Measurements from ENCODE around the gene HHIPL1.

Gene HHIPL1

GRCh38 chr14:99628887-99629618 is 15.9 kb upstream of the HHIPL1 start:
- Histone ChIP-seq H2BK120ac (ENCODE audit: insufficient read depth, low read length, poor library complexity) (no peak overlapping the region), H3K36me3 (ENCODE audit: control insufficient read depth in 1 of 2, insufficient read depth in 2 of 2, low read length in 2 of 2) (no peaks in the 10 kb centered on the region), H4K91ac (ENCODE audit: low read depth, low read length) (no peak overlapping the region), H3K14ac (ENCODE audit: low read length) (no peak overlapping the region), H3K9ac (ENCODE audit: low read length) (no peak overlapping the region), H3K79me1 (ENCODE audit: low read length) (peaks cover 2% of the 10 kb centered on the region), H3K79me2 (ENCODE audit: control insufficient read depth, insufficient read depth, low read length, poor library complexity) (no peaks in the 10 kb centered on the region), H2BK5ac (ENCODE audit: low read depth, low read length, poor library complexity) (no peak overlapping the region), H3K4me1 (ENCODE audit: control insufficient read depth in 1 of 2, insufficient read depth in 2 of 2, low read length in 2 of 2) (peaks cover 2 to 8% of the 10 kb centered on the region in 2 experiments), H2AK5ac (ENCODE audit: low read length) (no peak overlapping the region), H3K4me3 (ENCODE audit: low read depth, low read length) (no peak overlapping the region), H3K4ac (ENCODE audit: low read depth, low read length) (no peak overlapping the region), H3K4me2 (ENCODE audit: low read length) (no peak overlapping the region), H3K18ac (ENCODE audit: low read length) (no peak overlapping the region), H3K27ac (ENCODE audit: low read depth, low read length) (no peak overlapping the region), H3K9me3 (ENCODE audit: insufficient read depth, low read depth, low read length) (peaks cover 2% of the 10 kb centered on the region), H2AFZ (ENCODE audit: insufficient read depth, low read length, poor library complexity) (no peak overlapping the region), H2BK12ac (ENCODE audit: low read length) (no peak overlapping the region), H4K12ac (ENCODE audit: low read depth, low read length) (no peak overlapping the region), H4K8ac (ENCODE audit: low read depth, low read length) (peak overlapping the region; percentile 8), H3K23ac (ENCODE audit: low read length) (no peak overlapping the region), H3K27me3 (ENCODE audit: insufficient read depth, low read length) (no peaks in the 10 kb centered on the region)
- no CpG with 5 or more reads among the region's 20 CpGs for whole genome bisulfite sequencing (ENCODE audit: extremely low coverage, insufficient coverage, insufficient read length)
- DNase-seq, result peak; percentile 41 to 83

GRCh38 chr14:99630202-99630601 is 14.7 kb upstream of the HHIPL1 start:
- H3K4me1 ChIP-seq (ENCODE audit: control insufficient read depth in 1 of 2, insufficient read depth in 2 of 2, low read length in 2 of 2), result peaks cover 0 to 2% of the 10 kb centered on the region in 2 experiments
- no peak overlapping the region for H2BK12ac ChIP-seq (ENCODE audit: low read length)
- no peak overlapping the region for H4K91ac ChIP-seq (ENCODE audit: low read depth, low read length)
- no peak overlapping the region for H2BK5ac ChIP-seq (ENCODE audit: low read depth, low read length, poor library complexity)
- DNase-seq, result peak in 1 of 2 donors; percentile 9
- H3K4ac ChIP-seq (ENCODE audit: low read depth, low read length), result no peak overlapping the region
- H3K4me3 ChIP-seq (ENCODE audit: low read depth, low read length), result no peak overlapping the region
- H2BK120ac ChIP-seq (ENCODE audit: insufficient read depth, low read length, poor library complexity), result no peak overlapping the region
- no peak overlapping the region for H4K12ac ChIP-seq (ENCODE audit: low read depth, low read length)
- H3K79me2 ChIP-seq (ENCODE audit: control insufficient read depth, insufficient read depth, low read length, poor library complexity), result no peaks in the 10 kb centered on the region
- no peaks in the 10 kb centered on the region for H3K79me1 ChIP-seq (ENCODE audit: low read length)
- H3K23ac ChIP-seq (ENCODE audit: low read length), result no peak overlapping the region
- no peak overlapping the region for H2AFZ ChIP-seq (ENCODE audit: insufficient read depth, low read length, poor library complexity)
- WGBS (ENCODE audit: extremely low coverage, insufficient coverage, insufficient read length), result no CpG with 5 or more reads among the region's 8 CpGs
- H3K36me3 ChIP-seq (ENCODE audit: control insufficient read depth in 1 of 2, insufficient read depth in 2 of 2, low read length in 2 of 2), result no peaks in the 10 kb centered on the region
- no peak overlapping the region for H4K8ac ChIP-seq (ENCODE audit: low read depth, low read length)
- no peak overlapping the region for H3K27ac ChIP-seq (ENCODE audit: low read depth, low read length)
- H3K27me3 ChIP-seq (ENCODE audit: insufficient read depth, low read length), result no peaks in the 10 kb centered on the region
- no peaks in the 10 kb centered on the region for H3K9me3 ChIP-seq (ENCODE audit: insufficient read depth, low read depth, low read length)
- H3K18ac ChIP-seq (ENCODE audit: low read length), result no peak overlapping the region
- no peak overlapping the region for H2AK5ac ChIP-seq (ENCODE audit: low read length)
- no peak overlapping the region for H3K4me2 ChIP-seq (ENCODE audit: low read length)
- H3K14ac ChIP-seq (ENCODE audit: low read length), result no peak overlapping the region
- no peak overlapping the region for H3K9ac ChIP-seq (ENCODE audit: low read length)

- H3K4me1 ChIP-seq (ENCODE audit: control insufficient read depth in 1 of 2, insufficient read depth in 2 of 2, low read length in 2 of 2), result peaks cover 0 to 2% of the 10 kb centered on the region in 2 experiments
- H3K27me3 ChIP-seq (ENCODE audit: insufficient read depth, low read length), result no peaks in the 10 kb centered on the region
- no peak overlapping the region for H4K8ac ChIP-seq (ENCODE audit: low read depth, low read length)
- H3K27ac ChIP-seq (ENCODE audit: low read depth, low read length), result no peak overlapping the region
- H4K12ac ChIP-seq (ENCODE audit: low read depth, low read length), result no peak overlapping the region
- H4K91ac ChIP-seq (ENCODE audit: low read depth, low read length), result no peak overlapping the region
- no peaks in the 10 kb centered on the region for H3K79me2 ChIP-seq (ENCODE audit: control insufficient read depth, insufficient read depth, low read length, poor library complexity)
- H2AK5ac ChIP-seq (ENCODE audit: low read length), result no peak overlapping the region
- H3K36me3 ChIP-seq (ENCODE audit: control insufficient read depth in 1 of 2, insufficient read depth in 2 of 2, low read length in 2 of 2), result no peaks in the 10 kb centered on the region
- no peak overlapping the region for H3K4ac ChIP-seq (ENCODE audit: low read depth, low read length)
- H2BK120ac ChIP-seq (ENCODE audit: insufficient read depth, low read length, poor library complexity), result no peak overlapping the region
- no peak overlapping the region for H3K4me2 ChIP-seq (ENCODE audit: low read length)
- H3K23ac ChIP-seq (ENCODE audit: low read length), result no peak overlapping the region
- H3K79me1 ChIP-seq (ENCODE audit: low read length), result no peaks in the 10 kb centered on the region
- no peak overlapping the region for H3K4me3 ChIP-seq (ENCODE audit: low read depth, low read length)
- no peak overlapping the region for H3K14ac ChIP-seq (ENCODE audit: low read length)
- H2BK5ac ChIP-seq (ENCODE audit: low read depth, low read length, poor library complexity), result no peak overlapping the region
- H3K9ac ChIP-seq (ENCODE audit: low read length), result no peak overlapping the region
- no peak overlapping the region for H2AFZ ChIP-seq (ENCODE audit: insufficient read depth, low read length, poor library complexity)
- DNase-seq, result no peak
- WGBS (ENCODE audit: extremely low coverage, insufficient coverage, insufficient read length), result no CpG with 5 or more reads among the region's 9 CpGs
- no peak overlapping the region for H2BK12ac ChIP-seq (ENCODE audit: low read length)
- no peaks in the 10 kb centered on the region for H3K9me3 ChIP-seq (ENCODE audit: insufficient read depth, low read depth, low read length)
- no peak overlapping the region for H3K18ac ChIP-seq (ENCODE audit: low read length)
These were observed 12.4 kb upstream of the HHIPL1 start for GRCh38 chr14:99632410-99633035.

- H2BK12ac ChIP-seq (ENCODE audit: low read length), result no peak overlapping the region
- H2AK5ac ChIP-seq (ENCODE audit: low read length), result no peak overlapping the region
- H3K9ac ChIP-seq (ENCODE audit: low read length), result no peak overlapping the region
- no peaks in the 10 kb centered on the region for H3K9me3 ChIP-seq (ENCODE audit: insufficient read depth, low read depth, low read length)
- peaks cover 0 to 2% of the 10 kb centered on the region in 2 experiments for H3K4me1 ChIP-seq (ENCODE audit: control insufficient read depth in 1 of 2, insufficient read depth in 2 of 2, low read length in 2 of 2)
- no peaks in the 10 kb centered on the region for H3K79me2 ChIP-seq (ENCODE audit: control insufficient read depth, insufficient read depth, low read length, poor library complexity)
- no peak overlapping the region for H4K8ac ChIP-seq (ENCODE audit: low read depth, low read length)
- H3K23ac ChIP-seq (ENCODE audit: low read length), result no peak overlapping the region
- no peak overlapping the region for H3K18ac ChIP-seq (ENCODE audit: low read length)
- H3K36me3 ChIP-seq (ENCODE audit: control insufficient read depth in 1 of 2, insufficient read depth in 2 of 2, low read length in 2 of 2), result no peaks in the 10 kb centered on the region
- no peak overlapping the region for H3K4ac ChIP-seq (ENCODE audit: low read depth, low read length)
- H3K4me3 ChIP-seq (ENCODE audit: low read depth, low read length), result no peak overlapping the region
- DNase-seq, result no peak
- no peak overlapping the region for H2BK5ac ChIP-seq (ENCODE audit: low read depth, low read length, poor library complexity)
- no peaks in the 10 kb centered on the region for H3K27me3 ChIP-seq (ENCODE audit: insufficient read depth, low read length)
- no CpG with 5 or more reads among the region's 3 CpGs for WGBS (ENCODE audit: extremely low coverage, insufficient coverage, insufficient read length)
- no peak overlapping the region for H3K4me2 ChIP-seq (ENCODE audit: low read length)
- H4K12ac ChIP-seq (ENCODE audit: low read depth, low read length), result no peak overlapping the region
- H3K14ac ChIP-seq (ENCODE audit: low read length), result no peak overlapping the region
- H3K79me1 ChIP-seq (ENCODE audit: low read length), result no peaks in the 10 kb centered on the region
- H2BK120ac ChIP-seq (ENCODE audit: insufficient read depth, low read length, poor library complexity), result no peak overlapping the region
- no peak overlapping the region for H2AFZ ChIP-seq (ENCODE audit: insufficient read depth, low read length, poor library complexity)
- H4K91ac ChIP-seq (ENCODE audit: low read depth, low read length), result no peak overlapping the region
- no peak overlapping the region for H3K27ac ChIP-seq (ENCODE audit: low read depth, low read length)
These were observed 11.8 kb upstream of the HHIPL1 start for GRCh38 chr14:99633141-99633540.
